ENCODE results near the gene MYH14.
A peak's percentile ranks its signal among the peaks of the same experiment; 100 is the strongest.
"Not testable (repeated sequence)": the region's sequence is repeated elsewhere in the genome, so short reads cannot be mapped to it uniquely, and the experiment has no call there.

Gene MYH14

GRCh38 chr19:50320051-50320450 is 116.6 kb downstream of the MYH14 start:
- ATAC-seq = no peak
- DNase-seq = no peak

- ATAC-seq = no peak
- no peak for DNase-seq
These were observed 117.2 kb downstream of the MYH14 start for GRCh38 chr19:50320596-50320995.

GRCh38 chr19:50321831-50322230 is 118.4 kb downstream of the MYH14 start:
- ATAC-seq = no peak
- DNase-seq = no peak

GRCh38 chr19:50322234-50322633 is 118.8 kb downstream of the MYH14 start:
- no peak for ATAC-seq
- DNase-seq = no peak

GRCh38 chr19:50322931-50323781 is 119.7 kb downstream of the MYH14 start:
- DNase-seq = no peak
- ATAC-seq = no peak

- DNase-seq (no peak), ATAC-seq (no peak)
These were observed 120.3 kb downstream of the MYH14 start for GRCh38 chr19:50323782-50324133.

GRCh38 chr19:50324331-50324730 is 120.9 kb downstream of the MYH14 start:
- no peak for ATAC-seq
- no peak for DNase-seq

- DNase-seq (peak; percentile 81), ATAC-seq (peak; percentile 48)
These were observed 122.1 kb downstream of the MYH14 start for GRCh38 chr19:50325310-50326100.

GRCh38 chr19:50326101-50326664 is 122.8 kb downstream of the MYH14 start:
- ATAC-seq (no peak), DNase-seq (no peak)

- ATAC-seq (no peak), DNase-seq (no peak)
These were observed 123.6 kb downstream of the MYH14 start for GRCh38 chr19:50327013-50327412.

GRCh38 chr19:50327461-50328223 is 124.2 kb downstream of the MYH14 start:
- ATAC-seq (no peak), DNase-seq (no peak)

GRCh38 chr19:50328224-50328872 is 124.9 kb downstream of the MYH14 start:
- peak; percentile 53 for DNase-seq
- no peak for ATAC-seq

- ATAC-seq (no peak), DNase-seq (no peak)
These were observed 125.4 kb downstream of the MYH14 start for GRCh38 chr19:50328873-50329145.

- DNase-seq = peak; percentile 94
- ATAC-seq = peak; percentile 62
These were observed 125.9 kb downstream of the MYH14 start, which contains the start of gene KCNC3 for GRCh38 chr19:50329146-50329925. Gene KCNC3 (minus strand): TSS chr19:50329377. CDS start chr19:50329082, 295 bp downstream.

GRCh38 chr19:50329926-50330294 is 126.5 kb downstream of the MYH14 start:
- not testable (repeated sequence) for DNase-seq, ATAC-seq

GRCh38 chr19:50330365-50331078 is 127.1 kb downstream of the MYH14 start:
- DNase-seq (peak; percentile 89), ATAC-seq (peak; percentile 56)

- DNase-seq (no peak), ATAC-seq (no peak)
These were observed 128.0 kb downstream of the MYH14 start for GRCh38 chr19:50331221-50331993.

GRCh38 chr19:50331994-50332243 is 128.5 kb downstream of the MYH14 start:
- DNase-seq (no peak), ATAC-seq (no peak)

- DNase-seq (no peak), ATAC-seq (no peak)
These were observed 129.0 kb downstream of the MYH14 start for GRCh38 chr19:50332244-50333038.

Measured in stimulated activated naive CD8-positive, alpha-beta T cell treated with anti-CD3 and anti-CD28 coated beads, Interleukin-15, Interleukin-2, amounts not matched to agents 100 U/mL and 50 U/mL, for 24 hours (primary cell).